Muscle of back (tissue), 11 donors: ENCODE results near the gene SH3RF3. TPM values are rescaled to one million over a fixed set of nuclear protein-coding genes. Genes with fewer than 3 reads are reported as not detected.
"Not testable (repeated sequence)": the region's sequence is repeated elsewhere in the genome, so short reads cannot be mapped to it uniquely, and the experiment has no call there.

ENCODE experiments used
- DNase-seq, 3 donors: peaks; one replicate each; pipeline versions ENCODE4 v3.0.0 to v3.0.0-alpha.2; 2013
- polyA plus RNA-seq, 10 donors: library from polyadenylated mRNA; unstranded; fragments of 120-200 nt; gene quantifications; one replicate each; pipeline ENCODE4 v1.2.1, GENCODE V29; 2013; ENCODE audit not compliant: insufficient read length in 10 of 10

The SH3RF3 gene
- polyA plus RNA-seq, 10 donors: 3.8 to 7.0 (median 4.7) TPM

DNA sequence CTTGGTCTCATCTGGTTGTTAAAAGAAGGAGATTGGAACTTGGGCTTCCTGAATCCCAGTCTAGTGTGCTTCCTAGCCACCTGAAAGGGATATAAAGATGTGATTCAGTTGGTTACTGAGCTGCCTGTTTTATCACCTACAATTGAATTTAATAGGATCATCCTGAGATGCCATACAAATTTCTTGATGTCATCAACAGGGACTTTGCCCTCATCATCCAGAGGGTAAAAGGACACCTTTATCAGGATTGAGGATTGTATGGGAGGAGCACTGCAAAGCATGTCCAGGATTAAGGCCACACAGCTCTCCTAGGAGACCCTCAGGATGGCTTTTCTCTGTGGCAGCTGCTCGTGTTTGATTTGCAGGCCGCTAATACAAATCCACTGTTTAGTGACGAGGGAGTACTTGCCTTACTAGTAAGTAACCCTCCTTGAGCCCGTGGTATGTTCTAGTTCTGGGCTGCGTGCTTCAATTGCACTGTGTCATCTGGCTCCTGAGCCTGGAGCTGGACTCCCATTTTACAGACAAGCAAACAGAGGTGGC, 28.6 kb downstream of the SH3RF3 start:
- DNase-seq: no peak

- DNase-seq: no peak
These were observed 29.2 kb downstream of the SH3RF3 start for GRCh38 chr2:109158237-109158636.

- DNase-seq: no peak
These were observed 30.1 kb downstream of the SH3RF3 start for GRCh38 chr2:109159096-109159495.

- DNase-seq: no peak
These were observed 31.9 kb downstream of the SH3RF3 start for GRCh38 chr2:109160714-109161440.

GRCh38 chr2:109162367-109162766, 33.4 kb downstream of the SH3RF3 start:
- DNase-seq: not testable (repeated sequence)

GRCh38 chr2:109162999-109163398, 34.0 kb downstream of the SH3RF3 start:
- DNase-seq: peak; percentile 49 to 70 (median 53)

GRCh38 chr2:109164311-109164710, 35.3 kb downstream of the SH3RF3 start:
- DNase-seq: peak in 1 of 3 donors; percentile 39

- peak; percentile 83 to 87 (median 85) for DNase-seq
These were observed 35.8 kb downstream of the SH3RF3 start for GRCh38 chr2:109164739-109165221.

DNA sequence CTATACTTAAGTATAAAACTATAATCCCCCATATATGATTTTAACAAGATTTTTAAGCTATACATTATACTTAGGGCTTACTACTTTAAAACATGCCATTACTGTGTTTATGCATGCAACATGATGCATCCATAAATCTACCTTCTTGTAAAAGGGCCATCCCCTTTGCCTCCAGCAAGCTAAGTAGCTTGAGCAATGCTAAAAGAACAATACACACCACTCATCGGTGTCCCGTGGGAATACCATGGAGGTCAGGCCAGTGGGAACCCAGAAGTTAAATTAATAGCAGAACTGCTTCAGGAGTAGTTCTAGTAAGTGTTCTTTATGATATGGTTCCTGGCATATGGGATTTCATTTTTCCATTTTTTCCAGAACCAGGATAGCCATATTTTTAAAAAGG, 37.8 kb downstream of the SH3RF3 start:
- DNase-seq: no peak

GRCh38 chr2:109168086-109168485, 39.1 kb downstream of the SH3RF3 start:
- DNase-seq: no peak

- no peak for DNase-seq
These were observed 39.7 kb downstream of the SH3RF3 start for GRCh38 chr2:109168716-109169115.

DNA sequence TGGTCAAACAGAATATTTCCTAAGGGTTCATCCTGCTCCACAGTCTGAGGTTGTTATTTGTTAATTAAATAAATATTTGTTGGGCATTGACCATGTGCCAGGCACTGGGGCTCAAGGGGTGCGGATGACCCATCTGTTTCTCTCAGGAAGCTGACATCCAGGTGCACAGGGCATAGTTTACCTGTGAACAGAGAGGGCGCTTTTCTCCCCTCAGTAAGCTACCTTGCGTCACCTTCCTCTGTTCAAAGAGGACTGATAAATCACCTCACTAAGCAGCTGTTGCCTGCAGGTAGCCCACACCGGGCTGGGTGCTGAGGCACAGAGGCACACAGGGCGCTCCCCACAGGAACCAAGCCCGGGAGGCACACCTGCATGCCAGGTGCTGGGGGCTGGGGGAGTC, 41.6 kb downstream of the SH3RF3 start:
- no peak for DNase-seq

DNA sequence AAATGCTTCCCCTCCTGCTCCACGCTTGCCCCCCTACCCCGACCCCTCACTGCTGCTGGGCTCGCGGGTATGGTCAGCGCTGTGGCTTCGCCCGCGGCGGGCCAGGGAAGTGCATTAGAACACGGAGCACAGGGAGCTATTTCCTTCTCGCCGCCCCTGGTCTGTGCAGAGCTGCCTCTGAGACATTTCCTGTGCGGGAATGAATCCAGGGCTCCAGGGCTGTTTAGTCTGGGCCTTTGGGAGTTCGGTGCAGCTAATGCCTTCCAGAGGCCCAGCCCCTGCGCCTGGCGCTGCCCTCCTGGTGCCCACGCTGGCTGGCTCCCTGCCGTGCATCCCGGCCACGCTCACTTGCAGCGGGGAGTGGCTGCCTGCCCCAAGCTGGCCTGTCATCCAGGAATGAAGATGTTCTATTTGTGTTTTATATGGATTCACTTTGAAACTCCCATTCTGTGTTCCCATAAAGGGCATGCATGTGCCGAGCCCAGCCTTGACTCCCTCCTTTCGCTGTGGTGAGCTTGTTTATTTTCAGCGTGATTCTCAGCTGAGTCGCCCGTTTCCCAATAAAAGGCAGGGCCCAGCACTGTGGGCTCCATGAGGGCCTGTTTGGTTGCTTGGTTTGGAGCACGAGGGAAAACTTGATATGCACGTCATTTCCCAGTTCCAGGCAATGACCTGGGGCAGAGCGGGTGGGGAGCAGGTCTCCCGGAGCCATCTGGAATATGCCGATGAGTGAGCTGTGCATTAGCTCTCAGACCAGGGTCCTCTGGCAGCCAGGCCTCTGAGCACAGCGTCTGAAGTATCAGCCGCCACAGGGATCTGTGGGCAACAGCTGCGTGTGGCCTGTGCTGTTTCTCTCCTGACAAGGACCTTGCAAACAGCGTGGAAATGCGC, 42.7 kb downstream of the SH3RF3 start:
- peak; percentile 46 to 86 (median 76) for DNase-seq

DNA sequence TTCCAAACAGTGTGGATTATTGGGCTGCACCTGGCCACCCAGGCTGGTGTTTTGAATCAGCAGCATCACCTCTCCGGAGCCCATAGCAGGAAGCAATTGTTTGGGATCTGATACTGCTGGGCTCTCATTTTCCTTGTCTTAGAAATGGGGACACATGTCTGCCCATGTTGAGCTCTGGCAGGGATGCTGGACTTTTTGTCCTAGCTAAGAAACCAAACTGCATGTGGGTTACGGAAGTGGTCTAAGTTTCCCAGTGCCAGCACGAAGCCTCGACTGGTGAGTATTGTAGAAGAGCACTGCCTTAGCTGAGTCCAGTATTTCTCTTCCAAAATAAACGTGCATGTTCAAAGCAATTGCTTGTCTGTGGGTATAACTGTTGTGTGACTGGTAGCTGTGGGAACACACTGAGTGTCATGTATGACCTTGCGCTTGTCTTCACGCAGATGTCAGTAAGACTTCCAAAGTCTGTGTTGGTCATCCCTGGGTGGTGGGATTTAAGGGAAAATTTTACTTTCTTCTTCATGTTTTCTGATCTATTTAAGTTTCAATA, 43.6 kb downstream of the SH3RF3 start:
- no peak for DNase-seq

- DNase-seq: peak; percentile 69 to 83 (median 69)
These were observed 44.5 kb downstream of the SH3RF3 start for GRCh38 chr2:109173311-109174171.

GRCh38 chr2:109174214-109174613, 45.2 kb downstream of the SH3RF3 start:
- no peak for DNase-seq

GRCh38 chr2:109174626-109175349, 45.8 kb downstream of the SH3RF3 start:
- DNase-seq: no peak

DNA sequence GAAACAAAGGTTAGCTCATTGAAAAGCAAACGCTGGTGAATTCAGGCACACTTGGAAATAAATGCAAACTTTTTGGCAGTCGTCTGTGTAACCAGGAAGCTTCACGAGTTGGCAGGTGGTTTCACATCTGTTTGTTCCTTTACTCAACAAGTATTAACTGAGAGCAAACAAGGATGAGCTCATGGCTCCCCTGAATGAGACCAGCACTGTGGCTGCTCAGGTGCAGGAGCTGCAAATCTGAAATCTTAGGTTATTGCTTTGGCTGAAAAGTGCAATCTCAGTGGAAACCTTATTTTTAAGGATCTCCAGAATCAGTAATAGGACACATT, 46.3 kb downstream of the SH3RF3 start:
- DNase-seq: no peak

- DNase-seq: no peak
These were observed 47.9 kb downstream of the SH3RF3 start for GRCh38 chr2:109176928-109177327.

GRCh38 chr2:109177635-109178034, 48.6 kb downstream of the SH3RF3 start:
- DNase-seq: no peak

GRCh38 chr2:109178968-109179367, 50.0 kb downstream of the SH3RF3 start:
- no peak for DNase-seq
